ENCODE data around the gene DMXL1. TPM values are rescaled to one million over a fixed set of nuclear protein-coding genes. Genes with fewer than 3 reads are reported as not detected.

DMXL1 gene
- total RNA-seq, 1 donor from 2014 or later: 48.3 TPM

GRCh38 chr5:119285070-119285916, 214.4 kb downstream of the DMXL1 start:
- Mint-ChIP-seq H3K4me3 (ENCODE audit: low read depth) (no peak overlapping the region), H3K4me1 (ENCODE audit: low read depth) (peaks cover 39% of the 10 kb centered on the region), H3K27ac (no peak overlapping the region), H3K9me3 (ENCODE audit: low read depth) (no peaks in the 10 kb centered on the region), H3K27me3 (no peaks in the 10 kb centered on the region), H3K36me3 (ENCODE audit: insufficient read depth) (no peaks in the 10 kb centered on the region)
- DNase-seq (ENCODE audit: low spot score, unreplicated experiment): no peak
- no peak for TF ChIP-seq CTCF (IDR thresholded peaks at IDR 0.05; ENCODE audit: unreplicated experiment)

GRCh38 chr5:119286511-119287488, 215.9 kb downstream of the DMXL1 start:
- Mint-ChIP-seq H3K9me3 (ENCODE audit: low read depth) (no peaks in the 10 kb centered on the region), H3K36me3 (ENCODE audit: insufficient read depth) (no peaks in the 10 kb centered on the region), H3K27ac (no peak overlapping the region), H3K4me3 (ENCODE audit: low read depth) (no peak overlapping the region), H3K4me1 (ENCODE audit: low read depth) (peaks cover 52% of the 10 kb centered on the region), H3K27me3 (no peaks in the 10 kb centered on the region)
- no peak for TF ChIP-seq CTCF (IDR thresholded peaks at IDR 0.05; ENCODE audit: unreplicated experiment)
- DNase-seq (ENCODE audit: low spot score, unreplicated experiment): no peak

- H3K27me3 Mint-ChIP-seq: no peaks in the 10 kb centered on the region
- no peaks in the 10 kb centered on the region for H3K36me3 Mint-ChIP-seq (ENCODE audit: insufficient read depth)
- no peak for TF ChIP-seq CTCF (IDR thresholded peaks at IDR 0.05; ENCODE audit: unreplicated experiment)
- no peak overlapping the region for H3K4me3 Mint-ChIP-seq (ENCODE audit: low read depth)
- no peak for DNase-seq (ENCODE audit: low spot score, unreplicated experiment)
- peaks cover 54% of the 10 kb centered on the region for H3K4me1 Mint-ChIP-seq (ENCODE audit: low read depth)
- no peak overlapping the region for H3K27ac Mint-ChIP-seq
- H3K9me3 Mint-ChIP-seq (ENCODE audit: low read depth): no peaks in the 10 kb centered on the region
Measured at GRCh38 chr5:119287547-119288111, 216.7 kb downstream of the DMXL1 start.

- H3K36me3 Mint-ChIP-seq (ENCODE audit: insufficient read depth): no peaks in the 10 kb centered on the region
- H3K4me1 Mint-ChIP-seq (ENCODE audit: low read depth): peaks cover 54% of the 10 kb centered on the region
- H3K4me3 Mint-ChIP-seq (ENCODE audit: low read depth): no peak overlapping the region
- H3K9me3 Mint-ChIP-seq (ENCODE audit: low read depth): no peaks in the 10 kb centered on the region
- H3K27me3 Mint-ChIP-seq: no peaks in the 10 kb centered on the region
- H3K27ac Mint-ChIP-seq: peak overlapping the region; percentile 8
- no peak for TF ChIP-seq CTCF (IDR thresholded peaks at IDR 0.05; ENCODE audit: unreplicated experiment)
- DNase-seq (ENCODE audit: low spot score, unreplicated experiment): no peak
Measured at GRCh38 chr5:119288379-119289033, 217.6 kb downstream of the DMXL1 start.
